ENCODE results near the gene DIP2B.
"Not testable (repeated sequence)": the region's sequence is repeated elsewhere in the genome, so short reads cannot be mapped to it uniquely, and the experiment has no call there.

The DIP2B gene

DNA sequence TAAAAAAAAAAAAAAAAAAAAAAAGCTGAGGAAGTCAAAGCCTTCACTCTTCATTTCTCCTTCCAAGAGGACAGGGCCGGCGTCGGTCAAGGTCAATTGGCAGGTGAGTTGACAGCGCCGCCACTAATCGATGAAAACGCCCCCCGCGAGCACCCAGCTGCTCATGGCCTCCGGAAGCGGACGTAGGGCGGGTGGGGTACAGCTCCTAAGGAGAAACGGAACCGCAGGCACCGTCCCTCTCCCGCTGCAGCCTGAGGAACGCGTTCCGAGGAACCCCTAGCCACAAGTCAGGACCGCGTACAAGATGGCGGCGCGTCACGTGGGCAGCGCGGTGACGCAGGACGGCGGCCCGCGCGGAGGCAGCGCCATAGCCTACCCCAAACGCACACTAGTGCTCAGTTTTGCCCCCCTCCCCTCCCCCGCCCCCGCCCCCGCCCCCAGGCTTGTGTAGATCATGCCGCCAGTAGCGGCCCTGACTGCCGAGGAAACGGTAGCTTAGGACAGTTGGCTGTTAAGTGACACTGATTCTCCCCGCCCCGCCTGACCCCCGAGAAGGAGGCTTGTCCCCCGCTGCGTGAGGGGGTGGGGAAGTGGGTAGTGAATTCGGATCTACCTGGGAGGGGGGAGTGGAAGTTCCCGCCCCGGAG, 259.0 kb downstream of the DIP2B start, which contains the start of gene ATF1:
Gene ATF1 (plus strand): TSS at position 463 of the 647 bp plus-strand sequence. CDS start 16,045 bp downstream, outside the sequence.
- DNase-seq (ENCODE audit: low read depth): peak; percentile 91
- peak within 1 kb of the TSS; percentile 89 for H3K4me3 ChIP-seq (ENCODE audit: low read length)
- TF ChIP-seq, protein P1, sequence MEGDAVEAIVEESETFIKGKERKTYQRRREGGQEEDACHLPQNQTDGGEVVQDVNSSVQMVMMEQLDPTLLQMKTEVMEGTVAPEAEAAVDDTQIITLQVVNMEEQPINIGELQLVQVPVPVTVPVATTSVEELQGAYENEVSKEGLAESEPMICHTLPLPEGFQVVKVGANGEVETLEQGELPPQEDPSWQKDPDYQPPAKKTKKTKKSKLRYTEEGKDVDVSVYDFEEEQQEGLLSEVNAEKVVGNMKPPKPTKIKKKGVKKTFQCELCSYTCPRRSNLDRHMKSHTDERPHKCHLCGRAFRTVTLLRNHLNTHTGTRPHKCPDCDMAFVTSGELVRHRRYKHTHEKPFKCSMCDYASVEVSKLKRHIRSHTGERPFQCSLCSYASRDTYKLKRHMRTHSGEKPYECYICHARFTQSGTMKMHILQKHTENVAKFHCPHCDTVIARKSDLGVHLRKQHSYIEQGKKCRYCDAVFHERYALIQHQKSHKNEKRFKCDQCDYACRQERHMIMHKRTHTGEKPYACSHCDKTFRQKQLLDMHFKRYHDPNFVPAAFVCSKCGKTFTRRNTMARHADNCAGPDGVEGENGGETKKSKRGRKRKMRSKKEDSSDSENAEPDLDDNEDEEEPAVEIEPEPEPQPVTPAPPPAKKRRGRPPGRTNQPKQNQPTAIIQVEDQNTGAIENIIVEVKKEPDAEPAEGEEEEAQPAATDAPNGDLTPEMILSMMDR (conservative IDR thresholded peaks at IDR 0.05; ENCODE audit: low read length): no peak

DNA sequence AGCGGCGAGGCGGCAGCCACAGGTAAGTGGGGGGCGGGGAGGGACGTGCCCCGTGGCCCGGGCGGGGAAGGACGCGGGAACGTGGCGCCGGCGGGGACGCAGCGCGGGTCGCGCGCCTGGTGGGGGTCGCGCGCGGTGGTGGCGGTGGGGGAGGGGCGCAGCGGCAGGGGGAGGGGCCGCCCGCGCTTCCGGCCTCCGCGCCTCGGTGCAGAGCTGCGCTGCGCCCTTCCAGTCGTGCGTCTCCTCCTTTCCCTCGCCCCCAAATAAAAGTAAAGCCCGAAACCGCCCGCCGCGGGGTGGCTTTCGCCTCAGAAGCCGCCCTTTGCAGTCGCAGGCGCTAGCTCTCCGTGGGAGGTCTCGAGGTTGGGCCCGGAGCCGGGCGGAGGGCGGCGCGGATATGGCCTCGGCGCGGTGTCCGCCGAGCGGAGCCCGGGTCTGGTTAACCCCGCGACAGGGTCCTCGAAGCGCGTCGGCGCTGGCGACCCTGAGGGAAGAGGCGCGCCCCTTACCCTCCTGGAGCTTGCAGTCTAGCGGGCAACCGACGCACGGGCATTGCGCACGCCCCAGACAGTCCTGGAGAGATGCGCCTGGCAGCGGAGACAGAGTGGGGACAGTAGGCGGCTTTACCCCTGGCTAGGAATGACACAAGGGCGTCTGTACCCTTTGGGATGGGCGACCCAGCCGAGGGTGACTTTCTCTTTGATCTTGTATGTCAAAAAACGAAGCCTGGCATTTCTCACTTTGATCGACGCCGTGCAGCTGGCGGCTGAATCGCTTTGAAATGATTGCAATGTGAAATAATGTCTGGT, 259.7 kb downstream of the DIP2B start:
- H3K4me3 ChIP-seq (ENCODE audit: low read length): peak overlapping the region; percentile 89
- TF ChIP-seq, protein P1 (conservative IDR thresholded peaks at IDR 0.05; ENCODE audit: low read length): no peak
- peak; percentile 39 for DNase-seq (ENCODE audit: low read depth)

GRCh38 chr12:50765095-50765911, 260.5 kb downstream of the DIP2B start:
- peak overlapping the region; percentile 89 for H3K4me3 ChIP-seq (ENCODE audit: low read length)
- TF ChIP-seq, protein P1 (conservative IDR thresholded peaks at IDR 0.05; ENCODE audit: low read length): peak; percentile 79
- DNase-seq (ENCODE audit: low read depth): peak; percentile 58

DNA sequence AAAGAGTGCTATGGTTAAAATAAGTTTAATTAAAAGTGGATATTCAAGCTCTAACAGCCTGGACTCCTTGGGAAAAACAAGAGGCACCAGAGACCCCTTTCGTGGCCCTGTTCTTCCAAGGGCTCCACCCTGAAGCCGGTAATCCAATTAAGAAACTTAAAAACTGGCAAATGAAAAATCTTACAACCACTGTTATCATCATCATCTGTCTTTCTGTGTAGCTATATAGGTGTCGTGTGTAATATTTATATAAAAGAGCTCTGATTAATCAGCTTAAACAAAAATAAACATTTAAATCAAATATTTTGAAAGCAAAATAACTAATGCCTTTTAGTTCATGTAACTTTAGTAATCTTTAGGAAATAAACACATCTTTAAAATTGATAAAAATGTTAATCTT, 263.6 kb downstream of the DIP2B start:
- H3K4me3 ChIP-seq (ENCODE audit: low read length): no peak overlapping the region
- DNase-seq (ENCODE audit: low read depth): no peak
- TF ChIP-seq, protein P1 (conservative IDR thresholded peaks at IDR 0.05; ENCODE audit: low read length): no peak

GRCh38 chr12:50768813-50769212, 264.0 kb downstream of the DIP2B start:
- not testable (repeated sequence) for H3K4me3 ChIP-seq (ENCODE audit: low read length); DNase-seq (ENCODE audit: low read depth)

DNA sequence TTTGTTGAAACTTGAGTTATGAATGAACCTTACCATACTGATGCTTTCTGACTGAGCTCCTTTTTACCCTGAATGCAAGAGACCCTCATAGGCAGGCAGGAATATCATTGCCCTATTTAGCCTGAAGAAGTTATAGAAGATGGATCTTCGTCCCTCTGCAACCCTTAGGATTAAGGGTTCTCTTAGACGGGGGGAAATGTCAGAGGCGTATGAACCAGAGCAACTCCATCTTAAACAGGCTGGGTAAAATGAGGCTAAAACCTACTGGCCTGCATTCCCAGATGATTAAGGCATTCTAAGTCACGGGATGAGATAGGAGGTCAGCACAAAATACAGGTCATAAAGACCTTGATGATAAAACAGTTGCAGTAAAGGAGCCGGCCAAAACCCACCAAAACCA, 266.6 kb downstream of the DIP2B start:
- TF ChIP-seq, protein P1 (conservative IDR thresholded peaks at IDR 0.05; ENCODE audit: low read length): no peak
- H3K4me3 ChIP-seq (ENCODE audit: low read length): no peak overlapping the region
- DNase-seq (ENCODE audit: low read depth): no peak

GRCh38 chr12:50772470-50772869, 267.7 kb downstream of the DIP2B start:
- DNase-seq (ENCODE audit: low read depth): no peak
- no peak overlapping the region for H3K4me3 ChIP-seq (ENCODE audit: low read length)
- TF ChIP-seq, protein P1 (conservative IDR thresholded peaks at IDR 0.05; ENCODE audit: low read length): no peak

All from AG10803 (cell line).